ENCODE measurements around the gene HOXB13.

Gene HOXB13

GRCh38 chr17:48711128-48711527 lies 17.4 kb downstream of the HOXB13 start:
- no peak for DNase-seq (ENCODE audit: low read depth in 2 of 2)

DNA sequence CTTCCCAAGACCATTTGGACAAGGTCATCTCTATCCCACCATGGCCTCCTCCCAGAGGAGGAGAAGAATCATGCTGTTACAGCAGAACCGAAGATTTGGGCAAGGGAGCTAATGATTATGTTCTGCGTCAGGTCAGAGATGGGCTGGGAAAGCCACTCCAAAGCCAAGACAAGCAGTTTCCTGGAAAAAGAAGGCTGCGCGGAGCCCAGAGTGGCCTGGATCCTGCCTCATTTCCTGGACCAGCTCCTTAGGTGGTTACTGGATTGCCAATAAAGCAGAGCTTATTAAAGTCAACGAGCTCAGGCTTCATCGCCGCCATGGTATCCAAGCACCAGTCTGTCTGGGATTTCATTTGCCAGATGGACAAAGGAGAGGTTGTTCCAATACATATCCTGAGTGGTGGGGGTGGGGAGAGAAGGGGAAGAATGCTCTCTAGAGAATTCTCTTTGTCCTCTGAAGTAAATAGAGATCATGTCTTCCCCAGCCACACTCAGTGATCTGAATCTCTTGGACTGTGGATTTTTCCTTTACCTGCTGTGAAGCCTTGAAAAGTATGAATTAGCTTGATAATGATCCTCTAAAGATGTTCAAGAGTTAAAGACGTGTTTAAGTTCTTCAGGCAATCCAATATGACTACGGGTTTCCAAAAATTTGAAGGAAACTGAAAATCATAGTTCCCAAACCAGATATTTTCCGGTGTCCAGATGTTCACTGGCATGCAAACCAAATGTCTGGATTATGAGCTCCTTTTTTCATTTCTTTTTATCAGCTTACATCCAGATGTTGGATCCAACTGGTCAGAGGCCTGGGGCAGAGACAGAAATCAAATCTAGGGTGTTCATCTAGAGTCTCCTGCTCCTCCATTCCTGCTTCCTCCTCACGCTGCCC lies 23.9 kb downstream of the HOXB13 start:
- no peak for DNase-seq (ENCODE audit: low read depth in 2 of 2)

- DNase-seq (ENCODE audit: low read depth in 2 of 2): no peak
Measured at GRCh38 chr17:48701864-48702532, 26.6 kb downstream of the HOXB13 start.

GRCh38 chr17:48693178-48693577 lies 35.4 kb downstream of the HOXB13 start:
- no peak for DNase-seq (ENCODE audit: low read depth in 2 of 2)

- no peak for DNase-seq (ENCODE audit: low read depth in 2 of 2)
Measured at GRCh38 chr17:48692049-48692448, 36.5 kb downstream of the HOXB13 start.

GRCh38 chr17:48690655-48691054 lies 37.9 kb downstream of the HOXB13 start:
- DNase-seq (ENCODE audit: low read depth in 2 of 2): no peak

DNA sequence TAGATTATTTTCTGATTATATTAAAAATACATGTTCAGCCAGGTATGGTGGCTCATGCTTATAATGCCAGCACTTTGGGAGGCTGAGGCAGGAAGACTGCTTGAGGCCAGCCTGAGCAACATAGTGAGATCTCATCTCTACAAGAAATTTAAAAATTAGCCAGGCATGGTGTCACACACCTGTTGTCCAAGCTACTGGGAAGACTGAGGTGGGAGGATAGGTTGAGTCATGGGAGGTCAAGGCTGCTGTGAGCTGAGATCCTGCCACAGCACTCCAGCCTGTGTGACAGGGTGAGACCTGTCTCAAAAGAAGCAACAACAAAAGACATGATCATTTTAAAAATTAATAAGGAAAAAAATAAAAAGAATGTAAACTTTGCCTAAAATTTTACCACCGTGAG lies 46.9 kb downstream of the HOXB13 start:
- no peak for DNase-seq (ENCODE audit: low read depth in 2 of 2)

GRCh38 chr17:48679385-48680096 lies 49.0 kb downstream of the HOXB13 start:
- no peak for DNase-seq (ENCODE audit: low read depth in 2 of 2)

DNA sequence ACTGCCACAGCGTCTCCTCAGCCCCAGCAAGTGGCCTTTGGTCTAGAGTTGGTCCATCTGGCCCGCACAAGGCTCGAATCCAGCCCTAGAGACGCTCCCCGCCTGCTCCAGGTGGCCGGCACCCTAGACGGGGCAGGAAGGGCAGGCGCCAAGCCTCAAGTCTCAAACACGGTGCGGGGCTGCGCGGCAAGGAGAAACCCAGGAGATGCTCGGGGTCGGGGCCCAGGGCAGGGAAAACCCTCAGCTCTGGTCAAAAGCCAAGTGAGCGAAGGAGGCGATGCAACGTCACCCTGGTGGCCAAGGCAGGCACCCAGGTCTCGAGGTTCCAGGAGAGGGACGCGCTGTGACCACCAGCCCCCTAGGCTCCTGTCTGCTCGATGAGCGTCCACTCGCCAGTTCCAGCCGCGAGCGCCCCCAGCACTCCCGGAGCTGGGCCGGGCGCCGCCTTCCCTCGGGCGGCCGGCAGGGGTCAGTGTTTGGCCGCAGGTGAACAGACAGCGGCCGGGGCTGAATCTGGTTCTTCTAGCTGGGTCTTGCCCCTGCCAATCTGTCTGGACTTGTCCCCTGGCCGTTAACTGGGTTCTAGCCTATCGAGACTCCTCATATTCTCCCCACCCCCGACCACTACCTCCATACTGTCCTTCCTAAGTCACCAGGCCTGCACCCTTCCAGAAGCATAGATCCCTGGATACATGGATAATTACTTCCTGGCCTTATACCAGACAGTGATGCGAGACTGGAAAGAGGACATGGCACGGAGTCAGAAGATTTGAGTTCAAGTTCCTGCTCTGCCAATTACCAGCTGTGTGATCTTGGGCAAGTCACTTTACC lies 50.2 kb downstream of the HOXB13 start:
- peak; percentile 25 to 40 for DNase-seq (ENCODE audit: low read depth in 2 of 2)

GRCh38 chr17:48676963-48677558 lies 51.5 kb downstream of the HOXB13 start:
- DNase-seq (ENCODE audit: low read depth in 2 of 2): no peak

Data from activated CD8-positive, alpha-beta memory T cell treated with anti-CD3 and anti-CD28 coated beads for 4 hours (primary cell).